ENCODE measurements around the gene BCAS1. TPM values are rescaled to one million over a fixed set of nuclear protein-coding genes. Genes with fewer than 3 reads are reported as not detected.

The BCAS1 gene
- total and polyA plus RNA-seq, 7 experiments from 2014 or later = 0.05 to 0.16 (median 0.10) TPM; not detected in 4

- no peak overlapping the region for H3K4me3 ChIP-seq (ENCODE audit: low read length)
- no peak for DNase-seq
- peaks cover 28 to 34% of the 10 kb centered on the region in 2 donors for H3K4me1 ChIP-seq (ENCODE audit: control insufficient read depth in 2 of 2, insufficient read depth in 2 of 2, low read length in 2 of 2)
- Mint-ChIP-seq H3K36me3 (no peaks in the 10 kb centered on the region), H3K9me3 (no peaks in the 10 kb centered on the region), H3K27ac (peak overlapping the region in 5 of 9 donors; percentile 9 to 73 (median 34)), H3K27me3 (no peaks in the 10 kb centered on the region), H3K4me1 (peaks cover 31 to 63% (median 48%) of the 10 kb centered on the region in 7 donors), H3K4me3 (no peak overlapping the region)
- H3K36me3 ChIP-seq (ENCODE audit: control insufficient read depth in 2 of 3, insufficient read depth in 3 of 3, low read length in 3 of 3) = no peaks in the 10 kb centered on the region
- H3K9me3 ChIP-seq (ENCODE audit: control insufficient read depth in 2 of 3, low read length in 3 of 3) = no peaks in the 10 kb centered on the region
- POLR2A ChIA-PET = interaction anchor here (0.6 to 1.9 kb wide), 4 partner anchors 10 to 359 kb away, joined by 3 to 11 read pairs (median 4); no protein-coding TSS in a partner anchor
- intact Hi-C loops (cut with micrococcal nuclease) = loop anchor here in 1 of 2 donors (5.0 kb wide), 1 partner anchor 66 kb away; no protein-coding TSS in a partner anchor
- no peak for ATAC-seq
- CTCF ChIA-PET = interaction anchor here (0.7 to 5.2 kb wide), 7 partner anchors 12 to 1626 kb away, joined by 3 to 26 read pairs (median 4); no protein-coding TSS in a partner anchor
- H3K27ac ChIP-seq (ENCODE audit: low read depth, low read length) = no peak overlapping the region
- no peaks in the 10 kb centered on the region for H3K27me3 ChIP-seq (ENCODE audit: control insufficient read depth in 2 of 2, insufficient read depth in 2 of 2, low read length in 2 of 2)
Observed at GRCh38 chr20:53937929-53938367, 132.4 kb downstream of the BCAS1 start.

GRCh38 chr20:53937339-53937741 lies 133.1 kb downstream of the BCAS1 start:
- no peaks in the 10 kb centered on the region for H3K36me3 Mint-ChIP-seq
- H3K27me3 Mint-ChIP-seq = no peaks in the 10 kb centered on the region
- peak overlapping the region in 1 of 9 donors; percentile 55 for H3K27ac Mint-ChIP-seq
- H3K9me3 Mint-ChIP-seq = no peaks in the 10 kb centered on the region
- DNase-seq (no peak), ATAC-seq (no peak)
- no peak overlapping the region for H3K4me3 Mint-ChIP-seq
- CTCF ChIA-PET = interaction anchor here (1.4 to 1.7 kb wide), 2 partner anchors 17 to 358 kb away, joined by 3 to 5 read pairs; no protein-coding TSS in a partner anchor
- no peaks in the 10 kb centered on the region for H3K36me3 ChIP-seq (ENCODE audit: control insufficient read depth in 2 of 3, insufficient read depth in 3 of 3, low read length in 3 of 3)
- H3K27me3 ChIP-seq (ENCODE audit: control insufficient read depth in 2 of 2, insufficient read depth in 2 of 2, low read length in 2 of 2) = no peaks in the 10 kb centered on the region
- H3K9me3 ChIP-seq (ENCODE audit: control insufficient read depth in 2 of 3, low read length in 3 of 3) = no peaks in the 10 kb centered on the region
- peaks cover 31 to 63% (median 48%) of the 10 kb centered on the region in 7 donors for H3K4me1 Mint-ChIP-seq
- POLR2A ChIA-PET = interaction anchor here (0.6 to 1.9 kb wide), 3 partner anchors 10 to 775 kb away, joined by 3 to 5 read pairs (median 3); no protein-coding TSS in a partner anchor
- H3K27ac ChIP-seq (ENCODE audit: low read depth, low read length) = no peak overlapping the region
- intact Hi-C loops (cut with micrococcal nuclease) = loop anchor here in 1 of 2 donors (5.0 kb wide), 1 partner anchor 65 kb away; no protein-coding TSS in a partner anchor
- peaks cover 28 to 34% of the 10 kb centered on the region in 2 donors for H3K4me1 ChIP-seq (ENCODE audit: control insufficient read depth in 2 of 2, insufficient read depth in 2 of 2, low read length in 2 of 2)
- H3K4me3 ChIP-seq (ENCODE audit: low read length) = no peak overlapping the region

- no peaks in the 10 kb centered on the region for H3K9me3 ChIP-seq (ENCODE audit: control insufficient read depth in 2 of 3, low read length in 3 of 3)
- H3K4me3 ChIP-seq (ENCODE audit: low read length) = no peak overlapping the region
- peak overlapping the region; percentile 5 to 90 (median 78) for H3K27ac Mint-ChIP-seq
- no peaks in the 10 kb centered on the region for H3K27me3 Mint-ChIP-seq
- H3K4me3 Mint-ChIP-seq = peak overlapping the region; percentile 5 to 82 (median 70)
- H3K9me3 Mint-ChIP-seq = no peaks in the 10 kb centered on the region
- peak overlapping the region; percentile 22 for H3K27ac ChIP-seq (ENCODE audit: low read depth, low read length)
- H3K36me3 Mint-ChIP-seq = no peaks in the 10 kb centered on the region
- H3K36me3 ChIP-seq (ENCODE audit: control insufficient read depth in 2 of 3, insufficient read depth in 3 of 3, low read length in 3 of 3) = no peaks in the 10 kb centered on the region
- H3K27me3 ChIP-seq (ENCODE audit: control insufficient read depth in 2 of 2, insufficient read depth in 2 of 2, low read length in 2 of 2) = no peaks in the 10 kb centered on the region
- peak; percentile 23 for ATAC-seq
- H3K4me1 Mint-ChIP-seq = peaks cover 30 to 66% (median 50%) of the 10 kb centered on the region in 7 donors
- DNase-seq = no peak
- ChIA-PET CTCF (interaction anchor here (0.7 to 1.7 kb wide), 11 partner anchors 9 to 365 kb away, joined by 3 to 9 read pairs (median 3); no protein-coding TSS in a partner anchor), POLR2A (interaction anchor here (0.7 to 1.5 kb wide), 9 partner anchors 12 to 356 kb away, joined by 3 to 8 read pairs (median 3); no protein-coding TSS in a partner anchor)
- peaks cover 28 to 34% of the 10 kb centered on the region in 2 donors for H3K4me1 ChIP-seq (ENCODE audit: control insufficient read depth in 2 of 2, insufficient read depth in 2 of 2, low read length in 2 of 2)
- intact Hi-C loops (cut with micrococcal nuclease) = loop anchor here (1.0 to 5.0 kb wide), 2 partner anchors 10 to 63 kb away; no protein-coding TSS in a partner anchor
Observed at GRCh38 chr20:53935344-53936084, 134.9 kb downstream of the BCAS1 start.

GRCh38 chr20:53934421-53935343 lies 135.7 kb downstream of the BCAS1 start:
- intact Hi-C loops (cut with micrococcal nuclease) = loop anchor here (1.0 to 5.0 kb wide), 2 partner anchors 11 to 62 kb away; no protein-coding TSS in a partner anchor
- H3K36me3 ChIP-seq (ENCODE audit: control insufficient read depth in 2 of 3, insufficient read depth in 3 of 3, low read length in 3 of 3) = no peaks in the 10 kb centered on the region
- no peaks in the 10 kb centered on the region for H3K27me3 ChIP-seq (ENCODE audit: control insufficient read depth in 2 of 2, insufficient read depth in 2 of 2, low read length in 2 of 2)
- no peaks in the 10 kb centered on the region for H3K9me3 ChIP-seq (ENCODE audit: control insufficient read depth in 2 of 3, low read length in 3 of 3)
- peak overlapping the region; percentile 28 for H3K4me3 ChIP-seq (ENCODE audit: low read length)
- no peaks in the 10 kb centered on the region for H3K36me3 Mint-ChIP-seq
- H3K9me3 Mint-ChIP-seq = no peaks in the 10 kb centered on the region
- H3K27me3 Mint-ChIP-seq = no peaks in the 10 kb centered on the region
- peak; percentile 70 for ATAC-seq
- peaks cover 30 to 64% (median 49%) of the 10 kb centered on the region in 7 donors for H3K4me1 Mint-ChIP-seq
- peak overlapping the region; percentile 50 to 82 (median 70) for H3K4me3 Mint-ChIP-seq
- ChIA-PET POLR2A (interaction anchor here (0.7 to 1.5 kb wide), 14 partner anchors 11 to 355 kb away, joined by 3 to 8 read pairs (median 3); no protein-coding TSS in a partner anchor), CTCF (interaction anchor here (0.7 to 1.7 kb wide), 11 partner anchors 8 to 364 kb away, joined by 3 to 9 read pairs (median 3); no protein-coding TSS in a partner anchor)
- DNase-seq = peak in 4 of 9 donors; percentile 12 to 31 (median 22)
- peaks cover 27 to 28% of the 10 kb centered on the region in 2 donors for H3K4me1 ChIP-seq (ENCODE audit: control insufficient read depth in 2 of 2, insufficient read depth in 2 of 2, low read length in 2 of 2)
- peak overlapping the region; percentile 22 for H3K27ac ChIP-seq (ENCODE audit: low read depth, low read length)
- peak overlapping the region; percentile 5 to 90 (median 78) for H3K27ac Mint-ChIP-seq

GRCh38 chr20:53933232-53933846 lies 137.1 kb downstream of the BCAS1 start:
- Mint-ChIP-seq H3K9me3 (no peaks in the 10 kb centered on the region), H3K27ac (peak overlapping the region in 4 of 9 donors; percentile 5 to 51 (median 24)), H3K36me3 (no peaks in the 10 kb centered on the region), H3K4me1 (peaks cover 30 to 59% (median 46%) of the 10 kb centered on the region in 7 donors), H3K27me3 (no peaks in the 10 kb centered on the region), H3K4me3 (peak overlapping the region in 7 of 10 donors; percentile 1 to 76 (median 27))
- Histone ChIP-seq H3K9me3 (ENCODE audit: control insufficient read depth in 2 of 3, low read length in 3 of 3) (no peaks in the 10 kb centered on the region), H3K36me3 (ENCODE audit: control insufficient read depth in 2 of 3, insufficient read depth in 3 of 3, low read length in 3 of 3) (no peaks in the 10 kb centered on the region), H3K4me1 (ENCODE audit: control insufficient read depth in 2 of 2, insufficient read depth in 2 of 2, low read length in 2 of 2) (peaks cover 27 to 28% of the 10 kb centered on the region in 2 donors), H3K4me3 (ENCODE audit: low read length) (no peak overlapping the region), H3K27me3 (ENCODE audit: control insufficient read depth in 2 of 2, insufficient read depth in 2 of 2, low read length in 2 of 2) (no peaks in the 10 kb centered on the region), H3K27ac (ENCODE audit: low read depth, low read length) (no peak overlapping the region)
- ChIA-PET POLR2A (interaction anchor here (0.6 to 1.0 kb wide), 3 partner anchors 9 to 16 kb away, joined by 3 to 4 read pairs (median 3); no protein-coding TSS in a partner anchor), CTCF (interaction anchor here (1.1 to 1.7 kb wide), 3 partner anchors 9 to 61 kb away, joined by 3 to 9 read pairs (median 4); no protein-coding TSS in a partner anchor)
- DNase-seq = no peak
- ATAC-seq = no peak
- intact Hi-C loops (cut with micrococcal nuclease) = no loop called here

Data from naive thymus-derived CD4-positive, alpha-beta T cell (primary cell).